Measurements from ENCODE around the gene PHLPP1. TPM values are rescaled to one million over a fixed set of nuclear protein-coding genes. Genes with fewer than 3 reads are reported as not detected.
A peak's percentile ranks its signal among the peaks of the same experiment; 100 is the strongest.

PHLPP1 gene
- total RNA-seq, 1 donor: 7.2 TPM

DNA sequence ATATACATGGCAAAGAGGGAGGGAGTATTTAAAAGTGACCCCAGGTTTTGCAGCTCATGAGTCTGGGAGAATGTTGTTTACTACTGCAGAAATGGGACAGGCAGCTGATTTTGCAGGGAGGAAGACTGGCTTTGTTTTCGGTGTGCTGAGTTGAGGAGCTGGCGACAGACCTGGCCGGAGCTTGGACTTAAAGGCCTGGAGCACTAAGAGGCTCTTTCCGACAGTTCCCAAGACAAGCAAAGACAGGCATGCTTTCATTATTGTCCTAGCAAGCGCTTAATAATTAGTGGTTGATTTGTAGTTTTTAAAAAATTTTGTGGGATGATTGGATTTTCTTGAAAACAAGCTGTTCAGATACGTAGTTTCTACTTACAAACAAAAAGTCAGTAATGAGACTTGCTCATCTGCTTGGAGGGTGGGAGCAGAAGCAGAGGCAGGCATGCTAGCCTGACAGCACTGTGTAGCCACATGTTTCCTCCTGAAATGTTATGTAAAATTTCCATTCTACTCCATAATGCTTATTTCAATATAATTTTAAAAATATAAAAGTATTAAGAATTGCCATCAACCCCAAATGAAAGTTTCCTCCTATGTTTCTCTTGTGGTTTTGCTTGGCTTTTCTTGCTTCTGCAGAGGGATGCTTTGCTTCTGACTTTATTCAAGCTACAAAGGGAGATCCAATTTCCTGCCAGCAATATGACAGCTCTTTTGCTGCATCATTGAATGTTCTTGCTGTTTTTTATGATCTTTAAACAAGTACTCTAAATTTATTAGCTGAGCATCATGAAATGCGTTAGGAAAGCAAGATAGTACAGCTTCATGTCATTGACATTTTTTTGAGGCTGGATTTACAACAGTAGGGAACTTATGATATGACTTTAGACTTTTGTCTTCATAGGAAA is 75.8 kb downstream of the PHLPP1 start:
- TF ChIP-seq, protein P1, sequence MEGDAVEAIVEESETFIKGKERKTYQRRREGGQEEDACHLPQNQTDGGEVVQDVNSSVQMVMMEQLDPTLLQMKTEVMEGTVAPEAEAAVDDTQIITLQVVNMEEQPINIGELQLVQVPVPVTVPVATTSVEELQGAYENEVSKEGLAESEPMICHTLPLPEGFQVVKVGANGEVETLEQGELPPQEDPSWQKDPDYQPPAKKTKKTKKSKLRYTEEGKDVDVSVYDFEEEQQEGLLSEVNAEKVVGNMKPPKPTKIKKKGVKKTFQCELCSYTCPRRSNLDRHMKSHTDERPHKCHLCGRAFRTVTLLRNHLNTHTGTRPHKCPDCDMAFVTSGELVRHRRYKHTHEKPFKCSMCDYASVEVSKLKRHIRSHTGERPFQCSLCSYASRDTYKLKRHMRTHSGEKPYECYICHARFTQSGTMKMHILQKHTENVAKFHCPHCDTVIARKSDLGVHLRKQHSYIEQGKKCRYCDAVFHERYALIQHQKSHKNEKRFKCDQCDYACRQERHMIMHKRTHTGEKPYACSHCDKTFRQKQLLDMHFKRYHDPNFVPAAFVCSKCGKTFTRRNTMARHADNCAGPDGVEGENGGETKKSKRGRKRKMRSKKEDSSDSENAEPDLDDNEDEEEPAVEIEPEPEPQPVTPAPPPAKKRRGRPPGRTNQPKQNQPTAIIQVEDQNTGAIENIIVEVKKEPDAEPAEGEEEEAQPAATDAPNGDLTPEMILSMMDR (IDR thresholded peaks at IDR 0.05; ENCODE audit: insufficient read depth, low read length): no peak
- H3K4me3 ChIP-seq (ENCODE audit: low read depth, low read length): peak overlapping the region; percentile 18
- peak; percentile 69 for DNase-seq (ENCODE audit: low read depth)

DNA sequence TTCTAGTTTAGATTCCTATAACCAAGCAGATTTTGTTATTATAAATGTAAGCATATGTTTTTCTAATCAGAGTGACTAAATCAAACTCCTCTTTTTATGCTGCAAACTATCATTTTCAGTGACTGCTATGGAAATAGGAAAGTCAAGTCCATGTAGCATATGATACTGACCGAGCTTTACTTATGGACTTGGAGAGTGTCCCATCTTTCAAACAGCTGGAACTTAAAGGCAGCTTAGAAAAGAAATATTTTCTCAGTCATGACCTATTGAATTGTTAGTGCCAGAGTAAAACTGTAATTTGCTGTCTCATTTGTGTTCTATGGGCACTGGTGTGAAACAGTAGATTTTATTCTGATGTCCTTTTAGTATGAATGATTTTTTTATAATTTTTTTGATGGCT is 76.7 kb downstream of the PHLPP1 start:
- DNase-seq (ENCODE audit: low read depth): no peak
- TF ChIP-seq, protein P1 (IDR thresholded peaks at IDR 0.05; ENCODE audit: insufficient read depth, low read length): no peak
- no peak overlapping the region for H3K4me3 ChIP-seq (ENCODE audit: low read depth, low read length)

DNA sequence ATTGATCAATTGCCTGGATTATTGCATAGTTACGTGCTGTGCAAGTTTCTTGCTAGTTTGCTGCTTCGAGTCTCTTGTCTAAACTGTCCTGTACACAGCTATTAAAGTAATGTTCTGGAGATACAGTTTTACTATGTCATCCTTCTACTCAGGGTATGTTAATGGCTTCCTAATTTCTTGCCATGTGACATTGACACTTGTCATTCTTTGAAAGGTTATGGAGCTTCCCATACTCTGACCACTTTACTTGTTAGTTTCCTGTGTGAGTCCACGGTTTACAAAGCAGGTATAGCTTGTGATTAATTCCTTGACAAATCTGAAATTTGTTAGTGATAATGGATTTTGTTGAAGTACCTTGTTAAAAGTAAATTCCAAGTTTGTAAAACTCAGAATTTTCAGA is 80.5 kb downstream of the PHLPP1 start:
- H3K4me3 ChIP-seq (ENCODE audit: low read depth, low read length): no peak overlapping the region
- TF ChIP-seq, protein P1 (IDR thresholded peaks at IDR 0.05; ENCODE audit: insufficient read depth, low read length): no peak
- DNase-seq (ENCODE audit: low read depth): no peak

DNA sequence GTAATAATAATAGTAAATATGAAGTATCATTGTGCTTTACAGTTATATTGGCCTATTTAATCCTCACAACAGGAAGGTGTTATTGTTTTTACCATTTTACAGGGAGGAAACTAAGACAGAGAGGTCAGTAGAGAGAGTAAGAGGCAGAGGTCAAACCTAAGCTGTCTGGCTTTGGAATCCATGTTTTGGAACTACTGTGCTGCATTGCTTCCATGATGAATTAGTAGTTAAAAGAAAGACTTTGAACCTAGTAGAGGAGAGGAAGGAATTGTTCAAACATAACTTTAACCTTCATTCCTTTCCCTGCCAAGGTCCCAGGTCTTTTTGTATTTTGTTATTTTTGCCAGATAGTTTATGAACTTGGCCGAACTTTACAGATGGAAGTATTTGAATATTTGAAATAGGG is 80.9 kb downstream of the PHLPP1 start:
- no peak overlapping the region for H3K4me3 ChIP-seq (ENCODE audit: low read depth, low read length)
- TF ChIP-seq, protein P1 (IDR thresholded peaks at IDR 0.05; ENCODE audit: insufficient read depth, low read length): no peak
- DNase-seq (ENCODE audit: low read depth): no peak

DNA sequence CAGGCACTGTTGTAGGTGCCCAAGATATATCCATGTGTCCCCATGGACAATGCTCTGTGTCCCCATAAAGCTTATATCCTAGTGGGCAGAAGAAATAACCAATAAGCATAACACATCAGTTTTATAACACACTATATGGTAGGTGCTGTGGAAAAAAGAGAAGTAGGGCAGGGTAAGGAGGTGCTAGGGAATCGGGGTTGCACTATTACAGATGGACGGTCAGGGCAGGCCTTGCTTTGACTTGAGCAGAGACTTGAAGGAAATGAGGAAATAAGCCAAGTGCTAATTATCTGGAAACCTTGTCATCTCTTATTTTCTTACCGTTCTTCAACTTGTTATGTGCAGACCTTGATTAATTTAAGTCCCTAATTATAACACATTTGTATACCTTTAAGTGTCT is 82.0 kb downstream of the PHLPP1 start:
- DNase-seq (ENCODE audit: low read depth): no peak
- H3K4me3 ChIP-seq (ENCODE audit: low read depth, low read length): no peak overlapping the region
- TF ChIP-seq, protein P1 (IDR thresholded peaks at IDR 0.05; ENCODE audit: insufficient read depth, low read length): no peak

DNA sequence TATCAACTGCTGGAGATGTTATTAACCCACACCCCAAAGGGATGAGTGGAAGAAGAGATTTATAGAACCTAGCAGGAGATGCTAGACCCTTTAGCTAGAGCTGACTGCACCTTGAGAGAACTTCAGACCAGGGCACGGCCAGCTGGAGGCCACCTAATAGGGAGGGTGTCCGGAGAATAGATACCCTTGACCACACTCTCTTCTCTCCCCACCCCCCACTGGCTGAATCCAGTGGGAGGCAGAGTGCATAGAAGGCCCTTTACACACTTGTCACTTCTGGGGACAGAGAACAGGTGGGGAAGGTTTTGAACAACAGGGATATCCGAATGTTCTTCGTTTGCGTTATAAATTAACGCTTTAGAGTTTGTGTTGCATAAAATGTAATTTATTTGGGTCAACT is 84.6 kb downstream of the PHLPP1 start:
- DNase-seq (ENCODE audit: low read depth): no peak
- TF ChIP-seq, protein P1 (IDR thresholded peaks at IDR 0.05; ENCODE audit: insufficient read depth, low read length): no peak
- H3K4me3 ChIP-seq (ENCODE audit: low read depth, low read length): no peak overlapping the region
